GM12878 (cell line): ENCODE data around the gene SOWAHD. TPM values are rescaled to one million over a fixed set of nuclear protein-coding genes. Genes with fewer than 3 reads are reported as not detected.

Experiments
- BCL11A ChIP-seq: IDR thresholded peaks from 2 replicates; pipeline ENCODE4 v1.6.1; 2011; ENCODE audit warnings: low read depth, low read length
- EZH2 ChIP-seq: IDR thresholded peaks from 2 replicates; pipeline ENCODE4 v1.6.1; 2012; ENCODE audit warnings: low read depth, mild to moderate bottlenecking, control low read depth, inconsistent platforms, low read length, borderline replicate concordance; ENCODE audit not compliant: control insufficient read depth
- FOS ChIP-seq: IDR thresholded peaks from 3 replicates; pipeline ENCODE4 v1.6.1; 2011; ENCODE audit warnings: borderline replicate concordance; ENCODE audit not compliant: insufficient read length; ENCODE audit errors: extremely low read depth
- IKZF2 ChIP-seq, 2 experiments: fragments of 450-650 bp; IDR thresholded peaks; 2 replicates each; pipeline ENCODE4 v1.6.1; 2017; ENCODE audit warnings: mild to moderate bottlenecking in 2 of 2, moderate library complexity in 2 of 2
- LARP7 ChIP-seq: fragments of 450-650 bp; IDR thresholded peaks from 2 replicates; pipeline ENCODE4 v1.6.1; 2017; ENCODE audit warnings: mild to moderate bottlenecking
- MTA2 ChIP-seq: fragments of 450-650 bp; IDR thresholded peaks from 2 replicates; pipeline ENCODE4 v1.6.1; 2016; ENCODE audit warnings: low read depth, mild to moderate bottlenecking, moderate library complexity
- NBN ChIP-seq: fragments of 450-650 bp; IDR thresholded peaks from 2 replicates; pipeline ENCODE4 v1.6.1; 2016
- PML ChIP-seq: IDR thresholded peaks from 2 replicates; pipeline ENCODE4 v1.6.1; 2012; ENCODE audit warnings: low read length, inconsistent platforms
- RAD21 ChIP-seq: IDR thresholded peaks from 2 replicates; pipeline ENCODE4 v1.6.1; 2011; ENCODE audit warnings: mild to moderate bottlenecking, low read depth, low read length, moderate library complexity; ENCODE audit not compliant: insufficient read depth
- SIX5 ChIP-seq: IDR thresholded peaks from 2 replicates; pipeline ENCODE4 v1.6.1; 2011; ENCODE audit warnings: mild to moderate bottlenecking, low read depth, low read length, moderate library complexity; ENCODE audit not compliant: severe bottlenecking
- SMAD5 ChIP-seq: IDR thresholded peaks from 2 replicates; pipeline ENCODE4 v1.6.1; 2016; ENCODE audit warnings: antibody characterized with exemption, low read depth
- SMC3 ChIP-seq: IDR thresholded peaks from 2 replicates; pipeline ENCODE4 v1.6.1; 2011; ENCODE audit warnings: low read length, improper control_type of control experiment, borderline replicate concordance
- SREBF2 ChIP-seq: IDR thresholded peaks from 2 replicates; pipeline ENCODE4 v1.6.1; 2012; ENCODE audit warnings: mild to moderate bottlenecking, low read length
- SRF ChIP-seq, 2 experiments: IDR thresholded peaks; 2 replicates each; pipeline ENCODE4 v1.6.1; 2011; ENCODE audit warnings: low read depth in 2 of 2, low read length in 2 of 2, mild to moderate bottlenecking in 1 of 2, moderate library complexity in 1 of 2
- SUPT20H ChIP-seq: IDR thresholded peaks from 2 replicates; pipeline ENCODE4 v1.6.1; 2011; ENCODE audit warnings: low read depth, mild to moderate bottlenecking, low read length, moderate library complexity, borderline replicate concordance; ENCODE audit not compliant: control insufficient read depth
- ZNF24 ChIP-seq: fragments of 450-650 bp; IDR thresholded peaks from 2 replicates; pipeline ENCODE4 v1.6.1; 2017; ENCODE audit warnings: antibody characterized with exemption, mild to moderate bottlenecking
- polyA plus RNA-seq, 11 experiments: library from polyadenylated mRNA; depleted of rRNA in 4 of 11; unstranded in 6 of 11; stranded (reverse) in 5 of 11; fragments of >200 nt; fragmentation: Nextera tagmentation in 4 of 11; fragmentation: Illumina TruSeq in 1 of 11; extraction: Ambion mirVana in 4 of 11; extraction: Trizol in 1 of 11; gene quantifications; 1 replicate in 1 of 11; 2 replicates in 10 of 11; pipeline versions ENCODE4 v1.2.1 to v1.2.3, GENCODE V29; 2011 to 2016; ENCODE audit warnings: inconsistent platforms in 2 of 11, missing spikeins in 2 of 11, low read depth in 1 of 11
- total RNA-seq, 4 experiments: library from RNA; depleted of rRNA in 3 of 4; stranded (reverse); fragments of >200 nt in 3 of 4; fragmentation: Illumina TruSeq in 1 of 4; extraction: Trizol in 1 of 4; gene quantifications; 2 replicates each; pipeline versions ENCODE4 v1.2.1 to v1.2.3, GENCODE V29; 2013 to 2021
- TF ChIP-seq, protein P1 (sequence below), 3 experiments: IDR thresholded peaks in 2 of 3; conservative IDR thresholded peaks in 1 of 3; 2 replicates each; pipeline ENCODE4 v1.5.1; 2011; ENCODE audit warnings: low read depth in 3 of 3, low read length in 3 of 3, mild to moderate bottlenecking in 3 of 3, control low read depth in 2 of 3, moderate library complexity in 2 of 3, inconsistent platforms in 1 of 3, mixed read lengths in 1 of 3; ENCODE audit not compliant: control insufficient read depth in 2 of 3, insufficient read depth in 1 of 3; ENCODE audit errors: extremely low read depth in 1 of 3

SOWAHD gene
- total and polyA plus RNA-seq, 10 of the 15 experiments (the other 5 are each of a cell fraction or from before 2014, with no cell fraction given): 0.27 to 7.4 (median 2.6) TPM

DNA sequence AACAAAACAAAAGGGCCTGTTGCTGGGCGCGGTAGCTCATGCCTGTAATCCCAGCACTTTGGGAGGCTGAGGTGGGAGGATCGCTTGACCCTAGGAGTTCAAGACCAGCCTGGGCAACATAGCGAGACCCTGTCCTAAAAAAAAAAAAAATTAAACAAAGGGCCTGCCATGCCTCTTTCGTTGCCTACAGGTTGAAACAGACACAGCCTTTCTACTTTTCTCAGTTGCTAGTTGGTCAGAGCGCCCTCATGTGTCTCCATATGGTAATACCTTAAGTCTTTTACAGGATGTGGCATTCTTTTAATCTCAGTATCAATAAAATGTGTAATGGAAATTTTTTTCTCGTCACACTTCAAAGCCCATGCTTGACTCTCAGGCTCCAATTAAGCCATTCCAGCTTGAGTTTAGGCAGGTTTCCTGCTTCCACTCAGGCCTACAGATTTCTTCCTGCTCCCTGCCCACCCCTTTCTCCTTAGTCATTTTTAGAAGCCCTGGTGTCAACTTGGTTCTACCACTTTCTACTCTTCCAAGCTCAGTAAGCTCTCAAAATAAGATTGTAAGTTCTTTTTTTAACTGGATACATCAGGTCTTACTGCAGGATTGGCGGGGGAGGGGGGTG is 4.6 kb upstream of the SOWAHD start (continued):
- TF ChIP-seq, protein P1, sequence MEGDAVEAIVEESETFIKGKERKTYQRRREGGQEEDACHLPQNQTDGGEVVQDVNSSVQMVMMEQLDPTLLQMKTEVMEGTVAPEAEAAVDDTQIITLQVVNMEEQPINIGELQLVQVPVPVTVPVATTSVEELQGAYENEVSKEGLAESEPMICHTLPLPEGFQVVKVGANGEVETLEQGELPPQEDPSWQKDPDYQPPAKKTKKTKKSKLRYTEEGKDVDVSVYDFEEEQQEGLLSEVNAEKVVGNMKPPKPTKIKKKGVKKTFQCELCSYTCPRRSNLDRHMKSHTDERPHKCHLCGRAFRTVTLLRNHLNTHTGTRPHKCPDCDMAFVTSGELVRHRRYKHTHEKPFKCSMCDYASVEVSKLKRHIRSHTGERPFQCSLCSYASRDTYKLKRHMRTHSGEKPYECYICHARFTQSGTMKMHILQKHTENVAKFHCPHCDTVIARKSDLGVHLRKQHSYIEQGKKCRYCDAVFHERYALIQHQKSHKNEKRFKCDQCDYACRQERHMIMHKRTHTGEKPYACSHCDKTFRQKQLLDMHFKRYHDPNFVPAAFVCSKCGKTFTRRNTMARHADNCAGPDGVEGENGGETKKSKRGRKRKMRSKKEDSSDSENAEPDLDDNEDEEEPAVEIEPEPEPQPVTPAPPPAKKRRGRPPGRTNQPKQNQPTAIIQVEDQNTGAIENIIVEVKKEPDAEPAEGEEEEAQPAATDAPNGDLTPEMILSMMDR (IDR thresholded peaks at IDR 0.05 in 2 of 3, conservative IDR thresholded peaks at IDR 0.05 in 1 of 3; ENCODE audit: control insufficient read depth in 2 of 3, extremely low read depth in 1 of 3, insufficient read depth in 1 of 3, low read depth in 3 of 3, low read length in 3 of 3): peak; percentile 53 to 66 (median 61)
- no peak for TF ChIP-seq SREBF2
- TF ChIP-seq SUPT20H: no peak
- no peak for TF ChIP-seq MTA2
- TF ChIP-seq RAD21: peak; percentile 68
- no peak for TF ChIP-seq SRF (IDR thresholded peaks at IDR 0.05; ENCODE audit: low read depth in 2 of 2, low read length in 2 of 2)
- TF ChIP-seq LARP7: no peak
- no peak for TF ChIP-seq BCL11A
- TF ChIP-seq IKZF2 (IDR thresholded peaks at IDR 0.05): 0 out of 4 replicates have a peak, but pooled peaks of 1 of the 2 experiments have one; percentile 16
- TF ChIP-seq ZNF24: no peak
- peak; percentile 35; the same call in 1 of the 2 replicates for TF ChIP-seq SMC3
- TF ChIP-seq PML: no peak
- TF ChIP-seq SIX5: no peak
- no peak for TF ChIP-seq EZH2
- TF ChIP-seq FOS: no peak
- no peak for TF ChIP-seq SMAD5
- peak; percentile 46; the same call in 1 of the 2 replicates for TF ChIP-seq NBN
